B cell (primary cell): Measurements from ENCODE around the gene CDC73. TPM values are rescaled to one million over a fixed set of nuclear protein-coding genes. Genes with fewer than 3 reads are reported as not detected.

Experiments
- ATAC-seq: fragments of 200-7000 bp; cut with Tn5 transposase; one replicate; pipeline ENCODE4 v1.10.0; 2021; ENCODE audit warnings: low read depth, mild to moderate bottlenecking, moderate number of reproducible peaks, moderate library complexity
- CTCF ChIA-PET: fragments of 350-600 bp; sonication (Branson Sonifier 250); formaldehyde crosslinking; loops from one replicate; lab custom pipeline; 2021; ENCODE audit warnings: antibody characterized with exemption, inconsistent platforms; lab: Charles Lee
- POLR2A ChIA-PET: fragments of 350-600 bp; sonication (Branson Sonifier 250); formaldehyde crosslinking; loops from one replicate; lab custom pipeline; 2021; ENCODE audit warnings: antibody characterized with exemption; lab: Charles Lee
- DNase-seq: peaks from one replicate; pipeline ENCODE4 v3.0.0; 2013
- H2AFZ ChIP-seq: 2 replicates; pipeline ENCODE4 v1.6.1; 2012; ENCODE audit warnings: mild to moderate bottlenecking, low read depth, low read length; ENCODE audit not compliant: insufficient read depth, poor library complexity, severe bottlenecking
- H3K27ac ChIP-seq, 2 donors: 1 replicate in 1 of 2; 2 replicates in 1 of 2; pipeline ENCODE4 v1.5.1; 2012 to 2013; ENCODE audit warnings: low read length in 2 of 2, mild to moderate bottlenecking in 2 of 2, moderate library complexity in 1 of 2
- H3K27me3 ChIP-seq, 4 experiments: fragments of 200-600 bp in 1 of 4; sonication (generic) in 1 of 4; replicated peaks in 1 of 4; 1 replicate in 2 of 4; 2 replicates in 2 of 4; pipeline versions ENCODE4 v1.6.1 to v1.7.0; 2013 to 2016; ENCODE audit warnings: low read length in 3 of 4, mild to moderate bottlenecking in 2 of 4, mixed read lengths in 1 of 4, moderate library complexity in 1 of 4; ENCODE audit not compliant: insufficient read depth in 4 of 4, control insufficient read depth in 3 of 4; ENCODE audit errors: control extremely low read depth in 1 of 4
- H3K36me3 ChIP-seq, 2 experiments: replicated peaks in 1 of 2; 1 replicate in 1 of 2; 2 replicates in 1 of 2; pipeline versions ENCODE4 v1.6.1 to v1.7.1; 2013; ENCODE audit warnings: low read length in 1 of 2; ENCODE audit not compliant: insufficient read depth in 2 of 2, control insufficient read depth in 1 of 2; ENCODE audit errors: control extremely low read depth in 1 of 2, extremely low read depth in 1 of 2
- H3K4me1 ChIP-seq, 2 donors: fragments of 200-600 bp in 1 of 2; sonication (generic) in 1 of 2; 1 replicate in 1 of 2; 2 replicates in 1 of 2; pipeline versions ENCODE4 v1.5.1 to v1.6.1; 2013 to 2017; ENCODE audit warnings: low read length in 2 of 2; ENCODE audit not compliant: control insufficient read depth in 2 of 2, insufficient read depth in 2 of 2
- H3K4me2 ChIP-seq: replicated peaks from 2 replicates; pipeline ENCODE3; 2012; ENCODE audit warnings: mild to moderate bottlenecking, low read depth, low read length; ENCODE audit not compliant: poor library complexity, severe bottlenecking
- H3K4me3 ChIP-seq, 5 experiments: fragments of 200-600 bp in 1 of 5; sonication (generic) in 1 of 5; 1 replicate in 3 of 5; 2 replicates in 2 of 5; pipeline versions ENCODE4 v1.5.1 to v1.7.0; 2011 to 2016; ENCODE audit warnings: low read length in 4 of 5, mild to moderate bottlenecking in 4 of 5, low read depth in 2 of 5, control low read depth in 1 of 5, moderate library complexity in 1 of 5; ENCODE audit not compliant: insufficient read depth in 1 of 5; ENCODE audit errors: control extremely low read depth in 1 of 5, extremely low read depth in 1 of 5
- H3K79me2 ChIP-seq: fragments of 200-600 bp; sonication (generic); one replicate; pipeline ENCODE4 v1.6.0; 2016; ENCODE audit warnings: low read length; ENCODE audit not compliant: control insufficient read depth, insufficient read depth
- H3K9ac ChIP-seq: fragments of 200-600 bp; sonication (generic); 2 replicates; pipeline ENCODE4 v1.6.1; 2017; ENCODE audit warnings: mild to moderate bottlenecking, low read length, moderate library complexity
- H3K9me3 ChIP-seq, 3 donors: one replicate each; pipeline versions ENCODE4 v1.6.1 to v1.7.1; 2013; ENCODE audit warnings: low read length in 2 of 3; ENCODE audit not compliant: control insufficient read depth in 2 of 3, insufficient read depth in 1 of 3; ENCODE audit errors: control extremely low read depth in 1 of 3
- H4K20me1 ChIP-seq: 2 replicates; pipeline ENCODE4 v1.6.0; 2012; ENCODE audit warnings: mild to moderate bottlenecking, low read length; ENCODE audit not compliant: insufficient read depth, control insufficient read depth, poor library complexity, severe bottlenecking
- H3K27ac Mint-ChIP-seq: one replicate; pipeline ENCODE4 v1.8.0; 2021; ENCODE audit warnings: mixed read lengths
- H3K27me3 Mint-ChIP-seq: one replicate; pipeline ENCODE4 v1.8.0; 2021; ENCODE audit warnings: mixed read lengths
- H3K4me1 Mint-ChIP-seq: one replicate; pipeline ENCODE4 v1.8.0; 2021; ENCODE audit warnings: mixed read lengths
- H3K4me3 Mint-ChIP-seq: one replicate; pipeline ENCODE4 v1.8.0; 2021; ENCODE audit warnings: mixed read lengths
- H3K9me3 Mint-ChIP-seq: one replicate; pipeline ENCODE4 v1.8.0; 2022; ENCODE audit warnings: mixed read lengths; ENCODE audit not compliant: insufficient read depth
- EZH2 ChIP-seq: IDR thresholded peaks from 2 replicates; pipeline ENCODE4 v1.6.1; 2012; ENCODE audit warnings: borderline replicate concordance, low read depth, mild to moderate bottlenecking, moderate library complexity, low read length; ENCODE audit not compliant: insufficient read depth, poor library complexity, severe bottlenecking
- WGBS: methylation state at CpG from one replicate; pipeline ENCODE4 v1.1.5; 2013; ENCODE audit warnings: missing lambda C conversion rate; ENCODE audit not compliant: insufficient coverage; 5-methylcytosine and 5-hydroxymethylcytosine counted together
- intact Hi-C: fragments of 100-400 bp; cut with micrococcal nuclease; formaldehyde crosslinking; loops from one replicate; pipeline ENCODE4 v1.10.0; 2022
- polyA plus RNA-seq: library from polyadenylated mRNA; depleted of rRNA; stranded (reverse); fragments of >200 nt; gene quantifications from 2 replicates; pipeline ENCODE4 v1.2.3, GENCODE V29; 2012
- total RNA-seq, 2 donors: library from RNA; stranded (reverse); fragments of 120-200 nt in 1 of 2; gene quantifications; 1 replicate in 1 of 2; 2 replicates in 1 of 2; pipeline versions ENCODE4 v1.2.3 to v1.2.4, GENCODE V29; 2013 to 2022
- TF ChIP-seq, protein P1 (sequence below): fragments of 200-600 bp; IDR thresholded peaks from one replicate; pipeline ENCODE4 v1.8.0; 2022; ENCODE audit warnings: antibody characterized with exemption, mild to moderate bottlenecking

Gene CDC73
- total and polyA plus RNA-seq, 2 donors (not counting 1 experiment from before 2014, with no cell fraction given): 6.1 to 71.7 TPM

DNA sequence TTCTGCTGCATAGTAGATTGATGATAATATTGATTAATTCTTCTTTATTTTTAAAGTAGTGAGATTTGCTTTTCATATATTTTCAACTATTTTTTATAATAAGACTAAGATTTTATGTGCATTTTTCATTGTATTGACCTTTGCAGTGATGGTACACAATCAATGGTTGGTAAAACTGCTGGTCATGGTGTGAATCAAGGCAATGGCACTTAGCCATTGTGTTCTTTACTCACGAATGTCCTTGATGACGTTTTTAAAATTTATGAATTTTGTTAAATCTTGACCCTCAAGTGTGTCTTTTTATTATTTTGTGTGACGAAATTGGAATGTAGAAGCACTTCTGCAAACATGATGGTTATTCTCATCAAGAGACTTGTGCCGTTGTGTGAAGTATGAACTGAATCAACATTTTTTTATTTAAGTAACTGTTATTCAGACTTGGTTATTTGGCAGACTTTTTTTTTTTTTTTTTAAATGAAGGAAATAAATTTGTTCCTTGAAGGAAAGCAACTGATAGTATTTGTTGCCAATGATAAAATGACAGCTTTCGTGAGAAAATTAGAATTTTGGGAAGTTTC, 22.6 kb downstream of the CDC73 start:
- peaks cover 12% of the 10 kb centered on the region for H3K79me2 ChIP-seq
- no peak overlapping the region for H2AFZ ChIP-seq
- H3K4me3 ChIP-seq: no peak overlapping the region
- H3K4me1 ChIP-seq: no peaks in the 10 kb centered on the region
- H3K9me3 ChIP-seq: no peaks in the 10 kb centered on the region
- peaks cover 2 to 50% of the 10 kb centered on the region in 2 experiments for H3K36me3 ChIP-seq
- no peaks in the 10 kb centered on the region for H3K27me3 ChIP-seq
- no peak overlapping the region for H3K27ac ChIP-seq
- ATAC-seq (no peak), DNase-seq (no peak)
- ChIA-PET CTCF (no interaction called here), POLR2A (no interaction called here)
- H3K9ac ChIP-seq: no peak overlapping the region
- H3K27ac Mint-ChIP-seq: no peak overlapping the region
- H3K27me3 Mint-ChIP-seq: no peaks in the 10 kb centered on the region
- no peak overlapping the region for H3K4me2 ChIP-seq
- H3K9me3 Mint-ChIP-seq: no peaks in the 10 kb centered on the region
- no peaks in the 10 kb centered on the region for H3K4me1 Mint-ChIP-seq
- intact Hi-C loops: no loop called here
- H3K4me3 Mint-ChIP-seq: no peak overlapping the region
- WGBS: 92% methylated on average over 2 of the region's 5 CpGs
- H4K20me1 ChIP-seq: peaks cover 12% of the 10 kb centered on the region
- no peak for TF ChIP-seq EZH2
- TF ChIP-seq, protein P1, sequence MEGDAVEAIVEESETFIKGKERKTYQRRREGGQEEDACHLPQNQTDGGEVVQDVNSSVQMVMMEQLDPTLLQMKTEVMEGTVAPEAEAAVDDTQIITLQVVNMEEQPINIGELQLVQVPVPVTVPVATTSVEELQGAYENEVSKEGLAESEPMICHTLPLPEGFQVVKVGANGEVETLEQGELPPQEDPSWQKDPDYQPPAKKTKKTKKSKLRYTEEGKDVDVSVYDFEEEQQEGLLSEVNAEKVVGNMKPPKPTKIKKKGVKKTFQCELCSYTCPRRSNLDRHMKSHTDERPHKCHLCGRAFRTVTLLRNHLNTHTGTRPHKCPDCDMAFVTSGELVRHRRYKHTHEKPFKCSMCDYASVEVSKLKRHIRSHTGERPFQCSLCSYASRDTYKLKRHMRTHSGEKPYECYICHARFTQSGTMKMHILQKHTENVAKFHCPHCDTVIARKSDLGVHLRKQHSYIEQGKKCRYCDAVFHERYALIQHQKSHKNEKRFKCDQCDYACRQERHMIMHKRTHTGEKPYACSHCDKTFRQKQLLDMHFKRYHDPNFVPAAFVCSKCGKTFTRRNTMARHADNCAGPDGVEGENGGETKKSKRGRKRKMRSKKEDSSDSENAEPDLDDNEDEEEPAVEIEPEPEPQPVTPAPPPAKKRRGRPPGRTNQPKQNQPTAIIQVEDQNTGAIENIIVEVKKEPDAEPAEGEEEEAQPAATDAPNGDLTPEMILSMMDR: no peak

DNA sequence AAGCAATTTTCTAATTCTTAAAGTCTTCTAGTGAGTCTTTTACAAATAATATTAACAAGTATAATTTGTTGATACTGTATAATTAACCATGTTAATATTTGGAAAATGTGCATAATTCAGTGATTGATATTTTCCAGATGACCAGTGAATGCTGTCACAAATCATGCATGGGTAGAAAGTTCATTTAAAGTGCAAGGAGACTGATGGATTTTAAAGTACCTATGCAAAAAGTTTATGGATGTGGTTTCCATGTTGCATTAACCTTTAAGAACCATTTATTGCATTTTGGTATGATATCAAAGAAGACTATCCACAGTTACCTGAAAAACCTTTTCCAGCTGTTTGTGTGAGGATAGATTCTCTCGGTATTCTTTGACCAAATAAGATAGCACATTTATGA, 23.2 kb downstream of the CDC73 start:
- CTCF ChIA-PET: no interaction called here
- Mint-ChIP-seq H3K4me3 (no peak overlapping the region), H3K9me3 (no peaks in the 10 kb centered on the region), H3K27me3 (no peaks in the 10 kb centered on the region), H3K27ac (no peak overlapping the region), H3K4me1 (no peaks in the 10 kb centered on the region)
- Histone ChIP-seq H4K20me1 (peaks cover 8% of the 10 kb centered on the region), H2AFZ (no peak overlapping the region), H3K4me1 (no peaks in the 10 kb centered on the region), H3K4me2 (no peak overlapping the region), H3K9me3 (no peaks in the 10 kb centered on the region), H3K27me3 (no peaks in the 10 kb centered on the region), H3K9ac (no peak overlapping the region), H3K36me3 (peaks cover 2 to 49% of the 10 kb centered on the region in 2 experiments), H3K79me2 (peaks cover 7% of the 10 kb centered on the region), H3K27ac (no peak overlapping the region), H3K4me3 (no peak overlapping the region)
- DNase-seq (no peak), ATAC-seq (no peak)
- no CpG with 5 or more reads among the region's 1 CpG for WGBS
- intact Hi-C loops: no loop called here
- TF ChIP-seq, protein P1: no peak
- TF ChIP-seq EZH2: no peak
- POLR2A ChIA-PET: no interaction called here
